ENCODE data around the gene PERM1. TPM values are rescaled to one million over a fixed set of nuclear protein-coding genes. Genes with fewer than 3 reads are reported as not detected.

Gene PERM1
- total and polyA plus RNA-seq, 9 of the 15 experiments (the other 6 are each of a cell fraction or from before 2014, with no cell fraction given): not detected

DNA sequence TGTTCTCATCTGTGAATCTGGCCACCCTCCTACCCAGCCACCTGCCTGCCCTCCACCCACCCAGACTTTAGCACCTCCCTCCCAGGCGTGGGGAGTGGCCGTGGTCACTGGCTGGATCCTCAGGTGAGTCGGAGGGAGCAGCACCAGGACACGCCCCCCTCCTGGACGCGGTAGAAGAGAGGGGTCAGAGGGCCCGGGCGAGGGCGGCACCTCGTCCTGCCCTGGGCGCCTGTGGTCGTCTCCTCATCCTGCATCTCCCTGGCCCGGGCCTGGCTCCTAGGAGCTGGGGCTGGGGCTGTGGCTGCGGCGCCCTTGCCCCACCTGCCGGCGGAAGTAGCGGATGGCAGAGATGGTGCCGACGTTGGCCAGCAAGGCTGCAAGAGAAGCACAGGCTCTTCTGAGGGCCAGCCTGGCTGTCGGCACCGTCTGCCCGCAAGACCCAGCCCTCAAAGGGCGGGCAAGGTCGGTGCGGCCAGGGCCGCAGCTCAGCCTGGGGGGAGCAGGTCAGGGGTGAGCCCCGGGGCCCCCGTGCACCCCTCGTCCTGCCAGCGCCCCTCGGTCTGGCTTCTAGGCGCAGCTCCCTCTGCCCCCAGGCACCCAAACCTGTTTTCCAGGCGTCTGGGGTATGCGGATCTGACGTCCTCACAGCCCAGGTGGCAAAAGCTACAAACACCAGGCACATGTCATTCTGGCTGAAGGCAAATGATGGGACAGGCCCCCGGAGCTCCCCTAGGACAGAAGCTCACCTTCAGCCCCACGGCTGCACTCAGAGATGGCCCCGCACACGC, 5.8 kb downstream of the PERM1 start (continued):
- TF ChIP-seq, protein P1, sequence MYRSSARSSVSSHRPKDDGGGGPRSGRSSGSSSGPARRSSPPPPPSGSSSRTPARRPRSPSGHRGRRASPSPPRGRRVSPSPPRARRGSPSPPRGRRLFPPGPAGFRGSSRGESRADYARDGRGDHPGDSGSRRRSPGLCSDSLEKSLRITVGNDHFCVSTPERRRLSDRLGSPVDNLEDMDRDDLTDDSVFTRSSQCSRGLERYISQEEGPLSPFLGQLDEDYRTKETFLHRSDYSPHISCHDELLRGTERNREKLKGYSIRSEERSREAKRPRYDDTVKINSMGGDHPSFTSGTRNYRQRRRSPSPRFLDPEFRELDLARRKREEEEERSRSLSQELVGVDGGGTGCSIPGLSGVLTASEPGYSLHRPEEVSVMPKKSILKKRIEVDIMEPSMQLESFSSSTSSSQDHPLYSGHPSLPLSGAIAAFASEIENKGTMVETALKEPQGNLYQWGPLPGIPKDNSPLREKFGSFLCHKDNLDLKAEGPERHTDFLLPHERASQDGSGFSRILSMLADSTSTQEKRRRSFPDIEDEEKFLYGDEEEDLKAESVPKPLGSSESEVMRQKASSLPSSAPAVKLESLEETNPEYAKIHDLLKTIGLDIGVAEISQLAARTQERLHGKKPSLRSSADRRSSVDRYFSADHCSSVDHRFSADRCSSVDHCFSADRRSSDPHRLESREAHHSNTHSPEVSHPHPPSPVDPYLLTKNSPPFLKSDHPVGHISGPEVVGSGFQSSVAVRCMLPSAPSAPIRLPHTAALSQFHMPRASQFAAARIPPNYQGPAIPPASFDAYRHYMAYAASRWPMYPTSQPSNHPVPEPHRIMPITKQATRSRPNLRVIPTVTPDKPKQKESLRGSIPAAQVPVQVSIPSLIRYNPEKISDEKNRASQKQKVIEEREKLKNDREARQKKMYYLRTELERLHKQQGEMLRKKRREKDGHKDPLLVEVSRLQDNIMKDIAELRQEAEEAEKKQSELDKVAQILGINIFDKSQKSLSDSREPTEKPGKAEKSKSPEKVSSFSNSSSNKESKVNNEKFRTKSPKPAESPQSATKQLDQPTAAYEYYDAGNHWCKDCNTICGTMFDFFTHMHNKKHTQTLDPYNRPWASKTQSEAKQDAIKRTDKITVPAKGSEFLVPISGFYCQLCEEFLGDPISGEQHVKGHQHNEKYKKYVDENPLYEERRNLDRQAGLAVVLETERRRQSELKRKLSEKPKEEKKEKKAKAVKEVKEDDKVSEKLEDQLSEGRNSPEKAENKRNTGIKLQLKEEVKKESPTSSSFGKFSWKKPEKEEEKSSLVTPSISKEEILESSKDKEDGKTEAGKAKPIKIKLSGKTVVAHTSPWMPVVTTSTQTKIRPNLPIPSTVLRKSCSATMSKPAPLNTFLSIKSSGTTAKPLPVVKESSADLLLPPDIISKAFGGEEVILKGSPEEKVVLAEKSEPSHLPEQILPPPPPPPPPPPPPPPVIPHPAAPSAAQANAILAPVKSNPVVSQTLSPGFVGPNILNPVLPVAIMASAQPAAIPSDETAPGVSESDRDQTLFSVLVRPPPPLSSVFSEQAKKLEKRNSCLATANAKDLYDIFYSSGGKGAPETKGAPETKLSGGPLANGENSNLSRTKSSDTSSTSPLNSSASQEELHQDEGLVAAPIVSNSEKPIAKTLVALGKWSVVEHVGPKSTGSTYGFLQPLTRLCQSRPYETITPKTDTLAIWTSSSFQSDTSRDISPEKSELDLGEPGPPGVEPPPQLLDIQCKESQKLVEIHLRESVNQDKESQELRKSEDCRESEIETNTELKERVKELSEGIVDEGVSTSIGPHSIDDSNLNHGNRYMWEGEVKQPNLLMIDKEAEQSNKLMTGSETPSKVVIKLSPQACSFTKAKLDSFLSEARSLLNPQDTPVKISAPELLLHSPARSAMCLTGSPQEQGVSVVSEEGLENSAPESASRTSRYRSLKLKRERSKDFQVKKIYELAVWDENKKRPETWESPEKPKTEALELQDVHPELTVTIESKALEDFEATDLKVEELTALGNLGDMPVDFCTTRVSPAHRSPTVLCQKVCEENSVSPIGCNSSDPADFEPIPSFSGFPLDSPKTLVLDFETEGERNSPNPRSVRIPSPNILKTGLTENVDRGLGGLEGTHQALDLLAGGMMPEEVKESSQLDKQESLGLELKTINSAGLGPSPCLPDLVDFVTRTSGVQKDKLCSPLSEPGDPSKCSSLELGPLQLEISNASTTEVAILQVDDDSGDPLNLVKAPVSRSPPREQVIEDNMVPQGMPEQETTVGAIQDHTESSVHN (IDR thresholded peaks at IDR 0.05; ENCODE audit: borderline replicate concordance in 1 of 2, low read depth in 1 of 2): no peak
- TF ChIP-seq SMAD3 (CRISPR knock-in tag; conservative IDR thresholded peaks at IDR 0.05): no peak
- no peak for TF ChIP-seq PYGO2 (tag; IDR thresholded peaks at IDR 0.05)
- TF ChIP-seq POLR2B (IDR thresholded peaks at IDR 0.05; ENCODE audit: low read depth, partially characterized antibody): no peak
- no peak for TF ChIP-seq BRF1 (IDR thresholded peaks at IDR 0.05; ENCODE audit: borderline replicate concordance, extremely low read depth, insufficient read length)
- peak; percentile 71; the same call in 1 of the 2 replicates for TF ChIP-seq CTBP1 (IDR thresholded peaks at IDR 0.05; ENCODE audit: borderline replicate concordance)
- no peak for TF ChIP-seq HNRNPLL (IDR thresholded peaks at IDR 0.05; ENCODE audit: low read depth, low read length, poor library complexity, severe bottlenecking)
- no peak for TF ChIP-seq ZNF589 (CRISPR knock-in tag; IDR thresholded peaks at IDR 0.05; ENCODE audit: low read depth)
- TF ChIP-seq, protein P2, sequence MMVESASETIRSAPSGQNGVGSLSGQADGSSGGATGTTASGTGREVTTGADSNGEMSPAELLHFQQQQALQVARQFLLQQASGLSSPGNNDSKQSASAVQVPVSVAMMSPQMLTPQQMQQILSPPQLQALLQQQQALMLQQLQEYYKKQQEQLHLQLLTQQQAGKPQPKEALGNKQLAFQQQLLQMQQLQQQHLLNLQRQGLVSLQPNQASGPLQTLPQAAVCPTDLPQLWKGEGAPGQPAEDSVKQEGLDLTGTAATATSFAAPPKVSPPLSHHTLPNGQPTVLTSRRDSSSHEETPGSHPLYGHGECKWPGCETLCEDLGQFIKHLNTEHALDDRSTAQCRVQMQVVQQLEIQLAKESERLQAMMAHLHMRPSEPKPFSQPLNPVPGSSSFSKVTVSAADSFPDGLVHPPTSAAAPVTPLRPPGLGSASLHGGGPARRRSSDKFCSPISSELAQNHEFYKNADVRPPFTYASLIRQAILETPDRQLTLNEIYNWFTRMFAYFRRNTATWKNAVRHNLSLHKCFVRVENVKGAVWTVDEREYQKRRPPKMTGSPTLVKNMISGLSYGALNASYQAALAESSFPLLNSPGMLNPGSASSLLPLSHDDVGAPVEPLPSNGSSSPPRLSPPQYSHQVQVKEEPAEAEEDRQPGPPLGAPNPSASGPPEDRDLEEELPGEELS (CRISPR knock-in tag; IDR thresholded peaks at IDR 0.05; ENCODE audit: borderline replicate concordance): 0 out of 2 replicates have a peak, but pooled peaks have one; percentile 36
- TF ChIP-seq SNRNP70 (optimal IDR thresholded peaks at IDR 0.05; ENCODE audit: low read depth, low read length): no peak
- no peak for TF ChIP-seq TEAD2 (tag; IDR thresholded peaks at IDR 0.05)
- TF ChIP-seq RBM17 (IDR thresholded peaks at IDR 0.05; ENCODE audit: borderline replicate concordance, low read depth, low read length): no peak
- TF ChIP-seq ZEB2 (IDR thresholded peaks at IDR 0.05): no peak
- TF ChIP-seq CBX3 (IDR thresholded peaks at IDR 0.05; ENCODE audit: borderline replicate concordance in 1 of 2, low read length in 2 of 2): no peak
- no peak for TF ChIP-seq SAFB (IDR thresholded peaks at IDR 0.05; ENCODE audit: borderline replicate concordance, low read depth, low read length)
- TF ChIP-seq LCOR (CRISPR knock-in tag; IDR thresholded peaks at IDR 0.05): no peak
- TF ChIP-seq ZBTB17 (CRISPR knock-in tag; IDR thresholded peaks at IDR 0.05): no peak

Data from K562 (cell line).